ENCODE measurements around the gene CCDC85C.

The CCDC85C gene

DNA sequence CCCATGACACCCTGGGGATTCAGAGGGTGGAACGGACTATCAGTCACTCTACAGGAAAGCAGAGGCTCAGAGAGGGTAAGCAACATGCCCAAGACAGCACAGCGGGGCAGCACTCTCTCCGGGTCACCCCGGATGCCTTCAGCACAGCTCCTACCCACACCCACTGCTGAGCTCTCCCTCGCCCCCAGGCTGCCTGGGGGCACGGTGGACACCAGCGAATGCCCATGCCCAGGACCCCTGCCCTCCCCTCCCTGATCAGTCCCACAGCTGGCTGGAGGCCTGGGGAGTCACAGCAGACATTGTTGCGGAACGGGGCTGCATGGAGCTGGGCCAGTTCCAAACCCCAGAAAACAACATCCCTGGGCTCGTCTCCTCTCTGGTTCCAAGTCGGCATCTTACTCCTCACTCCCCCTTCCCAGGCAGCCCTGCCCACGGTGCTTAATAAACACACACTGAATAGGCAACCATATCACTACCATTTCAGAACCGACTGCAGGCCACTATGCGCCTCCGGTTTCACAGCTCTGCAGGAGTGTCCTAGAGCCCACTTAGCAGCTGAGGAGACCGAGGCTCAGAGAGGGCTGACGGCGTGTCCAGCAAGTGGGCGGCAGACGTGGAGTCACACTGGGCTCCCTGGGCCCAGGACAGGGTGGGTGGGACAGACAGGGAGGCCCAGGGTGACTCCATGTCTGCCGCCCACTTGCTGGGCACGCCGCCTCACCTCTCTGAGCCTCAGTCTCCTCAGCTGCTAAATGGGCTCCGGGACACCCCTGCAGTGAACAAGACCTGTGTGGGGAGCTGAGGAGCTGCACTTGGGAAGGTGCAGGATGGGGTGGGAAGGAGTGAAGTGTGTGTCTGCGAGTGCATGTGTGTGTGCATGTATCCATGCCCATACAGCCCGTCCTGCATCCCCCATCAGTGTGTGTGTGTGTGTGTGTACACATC lies 27.0 kb downstream of the CCDC85C start:
- FAIRE-seq = no peak
- no peak for DNase-seq (ENCODE audit: insufficient read length, low spot score)
- TF ChIP-seq POLR2A (IDR thresholded peaks at IDR 0.05; ENCODE audit: low read depth, low read length) = no peak
- no peak for TF ChIP-seq TAF1 (IDR thresholded peaks at IDR 0.05; ENCODE audit: low read depth, low read length)
- TF ChIP-seq POLR2AphosphoS5 (IDR thresholded peaks at IDR 0.05; ENCODE audit: low read depth, low read length) = no peak
- no peak for TF ChIP-seq POU2F2 (IDR thresholded peaks at IDR 0.05; ENCODE audit: low read depth, low read length)
- no peak for TF ChIP-seq PAX5 (IDR thresholded peaks at IDR 0.05; ENCODE audit: insufficient read depth, low read length, severe bottlenecking)
- no peak for TF ChIP-seq SPI1 (IDR thresholded peaks at IDR 0.05; ENCODE audit: low read depth, low read length)

DNA sequence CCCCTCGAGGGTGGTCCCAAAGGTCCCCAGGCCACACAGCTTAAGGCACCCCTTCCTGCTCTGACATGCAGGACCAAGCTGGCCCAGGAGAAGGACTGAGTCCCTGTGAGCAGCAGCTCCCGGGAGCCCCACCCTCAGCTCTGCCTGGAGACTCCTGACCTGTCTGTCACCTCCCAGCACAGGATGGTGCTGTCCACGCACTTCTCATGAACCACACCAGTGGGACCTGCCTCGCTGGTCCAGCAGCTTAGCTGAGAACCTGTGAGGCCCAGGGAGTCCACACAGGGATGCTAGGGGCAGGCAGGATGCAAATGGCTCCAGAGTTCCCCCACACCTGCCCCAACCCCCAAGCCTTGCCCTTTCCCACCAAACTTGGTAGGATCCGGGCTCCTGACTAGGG lies 27.7 kb downstream of the CCDC85C start:
- no peak for FAIRE-seq
- TF ChIP-seq POLR2A (IDR thresholded peaks at IDR 0.05; ENCODE audit: low read depth, low read length) = no peak
- TF ChIP-seq POU2F2 (IDR thresholded peaks at IDR 0.05; ENCODE audit: low read depth, low read length) = no peak
- no peak for TF ChIP-seq PAX5 (IDR thresholded peaks at IDR 0.05; ENCODE audit: insufficient read depth, low read length, severe bottlenecking)
- no peak for TF ChIP-seq POLR2AphosphoS5 (IDR thresholded peaks at IDR 0.05; ENCODE audit: low read depth, low read length)
- no peak for TF ChIP-seq TAF1 (IDR thresholded peaks at IDR 0.05; ENCODE audit: low read depth, low read length)
- TF ChIP-seq SPI1 (IDR thresholded peaks at IDR 0.05; ENCODE audit: low read depth, low read length) = no peak

DNA sequence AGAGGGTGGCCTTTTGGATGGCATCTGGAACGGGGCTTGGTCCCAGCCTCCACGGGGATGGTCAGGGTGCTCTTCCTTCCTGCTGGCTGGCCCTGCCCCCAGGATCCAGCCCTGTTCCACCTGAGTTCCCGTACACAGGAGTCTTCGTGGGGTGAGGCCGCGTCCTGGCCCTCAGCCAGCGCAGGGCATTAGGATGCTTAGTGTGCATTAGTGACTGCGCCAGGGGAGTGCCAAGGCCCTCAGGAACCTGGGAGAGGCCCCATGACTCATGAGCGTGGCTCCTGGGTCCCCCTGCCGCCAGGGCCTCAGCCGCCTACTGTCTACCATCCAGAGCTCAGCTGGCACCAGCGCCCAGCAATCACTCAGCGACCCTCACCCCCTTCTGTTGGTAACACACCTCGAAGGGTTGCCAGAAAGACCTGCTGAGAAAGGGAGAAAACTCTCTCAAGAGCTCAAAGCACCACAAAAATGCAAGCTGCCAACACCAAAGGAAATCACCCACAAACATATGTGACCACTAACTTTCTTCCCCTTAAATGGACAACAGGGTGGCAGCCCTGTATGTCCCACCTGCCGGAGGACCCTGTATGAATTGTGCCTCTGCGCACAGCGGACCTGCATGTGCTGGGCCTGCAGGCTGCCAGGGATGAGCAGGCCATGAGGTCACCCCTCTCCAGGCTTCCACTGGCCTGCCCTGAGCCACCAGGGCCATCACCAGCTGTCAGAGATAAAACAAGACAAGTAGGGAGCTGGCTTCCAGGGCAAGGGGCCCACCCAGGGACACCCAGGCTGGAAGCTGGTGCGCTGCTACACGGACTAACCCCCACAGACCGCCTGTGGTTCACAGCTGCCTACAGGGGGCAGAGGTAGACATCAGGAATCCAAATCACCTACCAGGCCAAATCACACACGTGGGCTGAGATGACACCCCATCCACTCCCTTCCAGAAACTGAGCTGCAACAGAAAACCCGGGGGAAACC lies 28.7 kb downstream of the CCDC85C start:
- no peak for TF ChIP-seq POU2F2 (IDR thresholded peaks at IDR 0.05; ENCODE audit: low read depth, low read length)
- TF ChIP-seq PAX5 (IDR thresholded peaks at IDR 0.05; ENCODE audit: insufficient read depth, low read length, severe bottlenecking) = no peak
- TF ChIP-seq SPI1 (IDR thresholded peaks at IDR 0.05; ENCODE audit: low read depth, low read length) = no peak
- no peak for TF ChIP-seq POLR2AphosphoS5 (IDR thresholded peaks at IDR 0.05; ENCODE audit: low read depth, low read length)
- TF ChIP-seq TAF1 (IDR thresholded peaks at IDR 0.05; ENCODE audit: low read depth, low read length) = no peak
- TF ChIP-seq POLR2A (IDR thresholded peaks at IDR 0.05; ENCODE audit: low read depth, low read length) = no peak
- DNase-seq (ENCODE audit: insufficient read length, low spot score) (no peak), FAIRE-seq (no peak)

More for the DNA sequence above, 27.7 kb downstream of the CCDC85C start:
- no peak for DNase-seq (ENCODE audit: insufficient read length, low spot score)

DNA sequence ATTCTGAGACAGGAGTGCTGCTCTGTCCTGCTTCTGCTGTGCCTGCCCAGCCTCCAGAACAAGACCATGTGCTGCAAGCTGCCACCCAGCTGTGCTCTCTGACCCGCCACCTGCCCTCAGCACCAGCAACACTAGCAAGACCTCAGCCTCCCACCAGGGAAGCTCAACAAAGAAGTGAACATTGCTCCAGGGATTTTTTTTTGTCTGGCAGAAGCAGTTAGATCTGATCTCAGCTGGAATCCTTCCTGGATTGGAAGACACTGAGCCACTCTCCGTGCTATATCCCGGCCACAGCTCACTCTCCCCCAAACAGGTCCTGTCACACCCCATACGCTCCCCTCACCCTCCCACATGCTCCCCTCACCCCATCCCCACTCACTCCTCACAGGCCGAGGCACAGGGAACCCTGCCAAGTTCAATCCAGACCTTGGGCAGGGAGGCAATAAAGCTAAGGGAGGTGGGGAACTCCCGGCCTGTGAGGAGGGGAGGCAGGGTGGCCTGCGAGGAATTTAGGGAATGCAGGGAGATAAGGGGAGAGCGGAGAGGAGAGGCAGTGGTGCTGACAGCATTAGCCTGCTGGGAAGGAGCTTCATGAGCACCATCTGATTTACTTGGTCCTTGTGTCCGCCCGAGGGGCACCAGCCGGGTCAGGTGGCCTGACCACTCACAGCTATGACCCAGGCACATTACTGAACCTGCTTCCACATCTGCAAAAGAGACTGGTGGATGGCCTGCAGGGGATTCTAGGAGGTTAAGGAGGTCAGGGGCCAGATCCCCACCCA lies 29.7 kb downstream of the CCDC85C start:
- FAIRE-seq = no peak

DNA sequence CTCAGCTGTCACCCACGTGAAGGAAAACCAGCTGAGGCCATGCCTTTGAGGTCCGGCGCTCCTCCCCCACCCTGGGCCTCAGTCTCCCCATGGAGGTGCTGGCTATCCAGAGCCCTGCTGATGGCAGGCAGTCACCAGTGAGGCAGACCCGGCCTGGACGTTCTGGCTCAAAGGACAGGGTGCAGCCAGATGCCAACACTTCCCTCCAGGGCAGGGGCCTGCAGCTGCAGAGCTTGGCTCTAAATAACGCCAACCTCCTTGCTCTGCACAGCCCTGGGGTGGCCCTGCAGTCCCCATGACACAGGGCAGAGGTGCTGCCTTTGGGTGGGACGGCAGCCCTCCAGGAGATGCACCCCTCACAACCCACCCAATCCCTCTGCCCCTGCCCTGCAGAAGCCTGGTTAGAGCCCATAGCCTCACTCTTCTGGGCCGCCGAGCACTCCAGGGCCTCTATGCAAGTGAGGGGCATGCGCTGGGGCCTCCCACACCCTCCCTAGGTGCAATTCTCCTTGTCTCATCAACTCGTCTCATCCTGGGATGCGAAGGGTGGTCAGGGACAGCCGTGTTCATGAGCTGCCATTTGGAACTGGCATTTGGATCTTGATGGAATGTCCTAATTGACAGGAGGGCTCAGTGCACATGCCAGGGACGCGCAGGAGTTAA lies 30.4 kb downstream of the CCDC85C start:
- FAIRE-seq = no peak
- TF ChIP-seq POU2F2 (IDR thresholded peaks at IDR 0.05; ENCODE audit: low read depth, low read length) = no peak
- no peak for TF ChIP-seq TAF1 (IDR thresholded peaks at IDR 0.05; ENCODE audit: low read depth, low read length)
- no peak for TF ChIP-seq SPI1 (IDR thresholded peaks at IDR 0.05; ENCODE audit: low read depth, low read length)
- TF ChIP-seq POLR2A (IDR thresholded peaks at IDR 0.05; ENCODE audit: low read depth, low read length) = no peak
- no peak for TF ChIP-seq PAX5 (IDR thresholded peaks at IDR 0.05; ENCODE audit: insufficient read depth, low read length, severe bottlenecking)
- no peak for TF ChIP-seq POLR2AphosphoS5 (IDR thresholded peaks at IDR 0.05; ENCODE audit: low read depth, low read length)
- no peak for DNase-seq (ENCODE audit: insufficient read length, low spot score)

More for the DNA sequence above, 29.7 kb downstream of the CCDC85C start:
- TF ChIP-seq POLR2AphosphoS5 (IDR thresholded peaks at IDR 0.05; ENCODE audit: low read depth, low read length) (no peak), POU2F2 (IDR thresholded peaks at IDR 0.05; ENCODE audit: low read depth, low read length) (no peak), TAF1 (IDR thresholded peaks at IDR 0.05; ENCODE audit: low read depth, low read length) (no peak), SPI1 (IDR thresholded peaks at IDR 0.05; ENCODE audit: low read depth, low read length) (no peak), PAX5 (IDR thresholded peaks at IDR 0.05; ENCODE audit: insufficient read depth, low read length, severe bottlenecking) (no peak), POLR2A (IDR thresholded peaks at IDR 0.05; ENCODE audit: low read depth, low read length) (no peak)
- no peak for DNase-seq (ENCODE audit: insufficient read length, low spot score)

DNA sequence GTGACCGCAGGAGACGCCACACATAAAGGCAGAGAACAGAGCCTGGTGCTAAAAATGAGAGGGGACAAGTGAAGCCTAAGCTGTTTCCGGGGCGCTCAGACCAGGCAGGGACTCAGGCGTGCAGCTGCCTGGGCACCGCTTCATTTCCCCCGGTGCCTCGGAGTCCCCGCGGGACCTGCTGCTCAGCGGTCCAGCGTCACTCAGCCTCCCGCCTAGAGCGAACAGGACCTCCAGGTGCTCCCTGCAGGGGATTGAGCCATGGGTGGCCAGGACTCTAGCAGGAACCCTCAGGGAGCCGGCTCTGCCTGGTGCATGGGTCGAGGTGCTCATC lies 31.0 kb downstream of the CCDC85C start:
- TF ChIP-seq SPI1 (IDR thresholded peaks at IDR 0.05; ENCODE audit: low read depth, low read length) (no peak), POLR2A (IDR thresholded peaks at IDR 0.05; ENCODE audit: low read depth, low read length) (no peak), PAX5 (IDR thresholded peaks at IDR 0.05; ENCODE audit: insufficient read depth, low read length, severe bottlenecking) (no peak), POU2F2 (IDR thresholded peaks at IDR 0.05; ENCODE audit: low read depth, low read length) (no peak), POLR2AphosphoS5 (IDR thresholded peaks at IDR 0.05; ENCODE audit: low read depth, low read length) (no peak), TAF1 (IDR thresholded peaks at IDR 0.05; ENCODE audit: low read depth, low read length) (no peak)
- FAIRE-seq (no peak), DNase-seq (ENCODE audit: insufficient read length, low spot score) (no peak)

DNA sequence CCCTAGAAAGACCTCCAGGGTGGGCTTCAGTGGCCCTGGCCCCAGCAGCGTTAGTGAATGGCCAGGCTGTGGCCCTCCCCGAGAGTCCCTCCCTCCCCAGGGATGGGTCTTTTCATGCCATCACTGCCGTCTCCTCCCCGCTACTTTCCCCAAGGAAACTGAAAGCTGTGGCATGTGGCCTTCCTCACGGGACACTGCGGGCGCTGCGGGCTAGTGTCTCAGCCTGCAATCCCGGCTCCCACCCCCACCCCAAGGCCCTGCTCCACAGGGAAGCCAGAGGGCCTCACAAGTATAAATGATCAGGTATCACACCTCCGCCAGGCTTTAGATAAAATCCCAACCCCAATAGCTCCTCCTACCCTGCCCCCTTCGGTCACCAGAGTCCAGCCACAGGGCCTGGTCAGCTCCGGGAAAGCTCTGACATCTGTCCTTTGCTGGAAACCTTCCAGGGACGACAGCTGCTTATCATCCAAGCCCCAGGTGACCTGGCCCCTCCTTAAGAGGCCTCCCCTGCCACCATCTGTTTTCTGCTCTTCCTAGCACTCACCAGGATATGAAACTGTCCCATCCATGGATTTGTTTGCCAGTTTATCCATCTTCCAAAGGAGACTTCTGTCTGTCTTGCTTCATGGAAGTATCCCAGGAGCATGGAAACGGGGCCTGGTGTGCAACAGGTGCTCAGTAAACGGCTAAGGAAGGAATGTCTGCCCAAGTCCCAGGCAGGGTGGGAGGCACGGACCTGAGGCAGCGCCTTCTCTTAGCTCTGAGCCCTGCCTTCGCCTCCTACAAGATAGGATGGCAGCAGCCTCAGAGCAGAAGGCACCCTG lies 31.6 kb downstream of the CCDC85C start:
- no peak for TF ChIP-seq POLR2AphosphoS5 (IDR thresholded peaks at IDR 0.05; ENCODE audit: low read depth, low read length)
- no peak for TF ChIP-seq PAX5 (IDR thresholded peaks at IDR 0.05; ENCODE audit: insufficient read depth, low read length, severe bottlenecking)
- TF ChIP-seq POU2F2 (IDR thresholded peaks at IDR 0.05; ENCODE audit: low read depth, low read length) = no peak
- TF ChIP-seq SPI1 (IDR thresholded peaks at IDR 0.05; ENCODE audit: low read depth, low read length) = no peak
- no peak for TF ChIP-seq TAF1 (IDR thresholded peaks at IDR 0.05; ENCODE audit: low read depth, low read length)
- TF ChIP-seq POLR2A (IDR thresholded peaks at IDR 0.05; ENCODE audit: low read depth, low read length) = no peak
- FAIRE-seq (no peak), DNase-seq (ENCODE audit: insufficient read length, low spot score) (no peak)

Data from GM12891 (cell line).